ENCODE data around the gene RGL3.

GRCh38 chr19:11355160-11356073 lies 63.7 kb downstream of the RGL3 start, which contains the start of gene PLPPR2:
- TF ChIP-seq NFE2L2 (IDR thresholded peaks at IDR 0.05; ENCODE audit: low read depth, low read length) (no peak), CTCF (conservative IDR thresholded peaks at IDR 0.05; ENCODE audit: low read depth, low read length) (no peak)

All from IMR-90 (cell line).